Skeletal muscle cell (primary cell): ENCODE results near the gene HK2.
"Not testable (repeated sequence)": the region's sequence is repeated elsewhere in the genome, so short reads cannot be mapped to it uniquely, and the experiment has no call there.

Experiments
- DNase-seq: peaks from one replicate; pipeline ENCODE4 v3.0.0-alpha.2; 2010; ENCODE audit warnings: low read depth
- H3K4me3 ChIP-seq: 2 replicates; pipeline ENCODE4 v1.5.1; 2011; ENCODE audit warnings: low read depth, mild to moderate bottlenecking, control low read depth, low read length, moderate library complexity

Gene HK2

DNA sequence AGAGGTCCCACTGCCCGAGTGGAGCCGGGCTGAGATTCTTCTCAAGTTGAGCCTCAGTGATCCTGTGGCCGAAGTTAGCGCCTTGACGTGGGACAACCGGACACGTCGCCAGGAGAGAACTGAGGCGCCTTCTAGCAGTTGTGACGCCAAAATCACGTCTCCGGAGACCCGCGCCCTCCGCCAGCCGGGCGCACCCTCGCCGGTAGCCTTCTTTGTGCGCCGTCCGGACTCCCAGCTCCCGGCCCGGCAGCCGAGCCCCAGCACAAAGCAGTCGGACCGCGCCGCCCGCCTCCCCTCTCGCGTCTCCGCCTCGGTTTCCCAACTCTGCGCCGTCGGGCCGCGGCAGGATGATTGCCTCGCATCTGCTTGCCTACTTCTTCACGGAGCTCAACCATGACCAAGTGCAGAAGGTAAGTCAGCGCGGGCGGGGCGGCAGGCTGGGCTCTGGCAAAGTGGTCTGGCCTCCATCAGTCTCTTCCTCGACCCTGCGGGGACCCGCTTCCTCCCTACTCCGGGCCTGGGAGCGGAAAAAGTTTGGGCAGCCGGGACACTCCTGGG is 386 bp downstream of the HK2 start:
- peak overlapping the region; percentile 93 for H3K4me3 ChIP-seq
- not testable (repeated sequence) for DNase-seq

DNA sequence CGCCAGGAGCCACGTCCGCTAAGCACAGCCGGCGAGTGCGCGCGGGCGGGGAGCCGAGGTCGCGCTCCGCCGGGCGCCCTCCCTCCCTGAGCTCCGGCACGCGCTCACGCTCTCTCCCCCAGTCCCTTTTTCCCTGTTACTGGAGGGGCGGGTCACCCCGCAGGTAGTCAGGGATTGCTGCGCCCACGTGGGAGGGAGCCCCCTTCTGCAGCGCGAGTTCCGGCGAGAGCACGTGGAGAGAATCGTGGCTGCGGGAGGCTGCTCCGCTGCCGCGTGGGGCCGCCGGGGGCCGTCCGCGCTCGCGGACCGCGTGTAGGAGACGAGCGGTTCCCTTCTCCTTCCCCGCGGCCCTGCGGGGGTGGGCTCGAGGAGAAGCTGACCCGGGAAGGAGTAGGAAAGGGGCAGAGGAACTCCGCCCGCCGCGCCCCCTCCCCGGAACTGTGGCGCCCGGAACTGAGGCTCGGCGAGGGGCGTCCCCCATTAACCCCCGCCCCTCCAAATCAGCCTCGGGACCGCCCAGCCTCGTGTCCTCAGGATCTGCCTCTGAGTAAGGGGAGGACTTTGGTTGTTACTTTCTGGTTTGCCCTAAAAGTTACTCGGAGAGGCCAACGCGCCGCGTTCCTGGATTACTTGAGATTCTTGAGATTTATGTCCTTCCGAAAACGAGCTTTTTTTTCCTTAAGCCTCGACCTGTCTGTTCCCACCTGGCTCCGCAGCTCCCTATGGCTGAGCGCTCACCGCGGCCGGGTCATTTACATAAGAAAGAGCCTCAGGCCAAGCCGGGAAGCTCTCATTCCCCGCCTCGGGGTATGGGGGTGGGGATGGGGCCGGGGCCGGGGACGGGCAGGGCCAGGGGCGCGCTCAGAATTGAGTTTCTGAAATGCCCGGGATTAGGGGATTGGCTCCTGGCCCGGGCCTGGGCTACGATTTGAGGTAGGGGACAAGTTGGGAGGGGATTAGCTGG is 1.1 kb downstream of the HK2 start:
- H3K4me3 ChIP-seq: peak overlapping the region; percentile 93
- no peak for DNase-seq

DNA sequence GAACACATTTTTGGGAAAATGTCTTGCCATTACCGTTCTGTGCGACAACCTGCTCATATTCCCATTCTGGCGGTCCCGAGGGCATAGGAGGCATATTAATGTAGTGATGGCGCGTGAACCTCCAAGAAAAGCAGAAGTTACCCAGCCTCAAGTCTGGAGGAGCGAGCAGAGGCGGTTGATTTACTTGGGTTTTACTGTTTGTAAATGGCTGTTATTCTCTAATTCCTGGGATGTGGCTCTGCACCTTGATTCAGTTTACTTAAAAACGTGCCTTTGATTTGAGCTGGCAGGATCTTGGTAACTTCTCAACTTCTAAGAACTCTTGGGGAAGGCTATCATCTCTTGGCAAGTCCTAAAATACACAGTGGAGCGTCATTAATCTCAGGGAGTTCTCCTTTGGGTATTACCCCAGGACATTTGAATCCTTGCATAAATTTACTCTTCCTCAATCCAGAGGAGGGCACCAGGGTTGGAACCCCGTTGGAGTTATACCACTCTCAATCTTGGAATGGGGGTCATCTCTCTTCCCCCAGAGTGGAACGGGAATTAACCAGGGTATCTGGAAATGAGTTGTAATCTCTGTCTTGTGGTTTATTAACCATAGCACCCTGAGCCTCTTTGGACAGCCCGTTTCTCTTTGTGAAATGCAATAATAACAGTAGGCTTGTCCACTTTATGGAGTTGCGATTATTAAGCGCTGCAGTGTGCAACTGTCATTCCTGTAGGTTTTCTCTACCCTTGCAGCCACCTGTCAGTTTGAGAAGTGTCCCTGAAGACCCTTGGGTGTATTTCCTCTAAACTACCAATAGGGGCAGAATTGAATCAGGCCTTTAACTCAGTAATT is 2.1 kb downstream of the HK2 start:
- no peak for DNase-seq
- H3K4me3 ChIP-seq: peak overlapping the region; percentile 93

DNA sequence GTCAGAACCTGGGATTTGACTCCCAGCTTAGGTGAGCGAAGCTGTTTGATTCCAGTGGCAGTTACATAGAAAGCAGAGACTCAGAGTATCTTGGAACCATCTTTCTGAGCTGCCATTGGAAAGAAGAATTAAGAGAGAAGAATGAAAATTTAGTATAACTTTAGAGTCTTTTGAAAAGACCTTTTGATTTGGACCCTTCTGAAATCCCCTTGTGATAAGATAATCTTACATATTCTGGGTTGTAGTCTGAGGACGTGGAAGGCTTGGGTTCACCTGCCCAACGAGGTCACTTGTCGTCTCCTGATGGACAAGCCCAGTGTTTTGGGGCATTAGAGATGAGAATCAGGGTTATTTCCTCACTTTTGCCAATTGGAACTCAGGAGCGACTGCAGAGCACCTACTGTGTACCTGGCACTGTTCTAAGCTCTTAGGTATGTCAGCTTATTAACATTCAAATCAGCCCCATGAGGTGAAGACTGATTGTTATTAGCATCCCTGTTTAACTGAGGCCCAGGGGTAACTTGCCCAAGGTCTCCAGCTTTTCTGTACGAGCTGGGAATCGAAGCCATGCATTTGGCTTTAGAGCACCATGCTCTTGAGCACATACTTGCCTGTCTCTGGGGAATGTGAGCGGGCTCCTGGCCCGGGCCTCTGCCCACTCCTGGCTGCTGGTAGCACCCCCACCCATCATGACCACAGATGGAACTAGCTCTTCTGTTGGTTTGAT is 2.9 kb downstream of the HK2 start:
- no peak for DNase-seq
- peak overlapping the region; percentile 93 for H3K4me3 ChIP-seq

DNA sequence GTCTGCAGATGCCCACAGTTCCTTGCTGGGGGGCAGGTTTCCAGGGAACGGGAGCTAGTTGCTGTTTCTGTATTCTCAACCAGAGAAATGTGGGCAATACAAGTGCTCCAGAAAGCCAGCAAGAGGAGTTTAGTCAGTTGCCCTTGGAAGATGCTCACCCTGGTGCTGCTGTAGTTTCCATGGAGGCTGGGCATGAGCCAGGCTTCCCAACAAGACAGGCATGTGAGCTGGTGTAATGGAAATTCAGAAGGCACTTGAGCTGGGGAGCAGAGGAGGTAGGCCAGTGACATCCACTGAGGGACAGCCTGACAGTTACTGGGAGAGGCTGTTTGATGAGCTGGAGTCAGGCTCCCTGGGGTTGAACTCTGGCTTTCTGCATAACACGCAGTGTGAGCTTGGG is 7.7 kb downstream of the HK2 start:
- H3K4me3 ChIP-seq: no peak overlapping the region
- no peak for DNase-seq

DNA sequence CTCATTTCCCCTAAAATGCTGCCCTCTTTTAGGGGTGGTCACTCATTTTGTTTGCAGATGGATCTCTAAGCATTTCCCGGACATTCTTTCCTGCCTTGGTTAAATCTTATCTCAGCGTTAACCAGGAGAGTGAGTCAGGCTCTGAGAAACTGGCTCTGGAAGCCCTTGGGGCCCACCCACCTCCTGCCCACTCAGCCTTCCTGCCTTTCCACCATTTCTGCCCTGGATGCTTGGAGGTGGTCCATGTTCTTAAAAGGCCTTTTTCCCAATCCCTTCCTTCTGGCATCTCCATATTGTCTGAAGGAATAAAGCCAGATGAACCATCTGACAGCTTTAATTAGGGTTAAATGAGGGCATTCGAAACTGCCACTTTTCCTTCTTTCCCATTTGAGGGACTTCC is 9.5 kb downstream of the HK2 start:
- DNase-seq: peak; percentile 46
- H3K4me3 ChIP-seq: no peak overlapping the region

DNA sequence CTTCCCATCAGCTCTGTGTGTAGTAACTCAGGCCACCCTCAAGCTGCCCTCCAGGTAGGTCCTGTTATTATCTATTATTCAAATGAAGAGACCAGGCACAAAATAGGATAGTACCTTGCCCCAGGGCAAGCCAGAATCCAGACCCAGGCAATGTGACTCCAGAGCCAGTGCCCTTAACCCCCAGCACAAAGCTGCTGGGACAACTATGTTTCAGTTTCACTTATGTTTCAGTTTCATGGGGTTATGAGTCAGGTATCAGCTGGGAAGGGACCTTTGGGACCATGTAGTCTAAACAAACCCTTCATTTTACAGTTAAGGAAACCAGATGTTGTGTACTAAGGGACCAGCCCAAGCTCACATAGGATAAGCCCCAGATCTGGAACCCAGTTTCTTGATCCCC is 10.0 kb downstream of the HK2 start:
- no peak overlapping the region for H3K4me3 ChIP-seq
- DNase-seq: peak; percentile 72

DNA sequence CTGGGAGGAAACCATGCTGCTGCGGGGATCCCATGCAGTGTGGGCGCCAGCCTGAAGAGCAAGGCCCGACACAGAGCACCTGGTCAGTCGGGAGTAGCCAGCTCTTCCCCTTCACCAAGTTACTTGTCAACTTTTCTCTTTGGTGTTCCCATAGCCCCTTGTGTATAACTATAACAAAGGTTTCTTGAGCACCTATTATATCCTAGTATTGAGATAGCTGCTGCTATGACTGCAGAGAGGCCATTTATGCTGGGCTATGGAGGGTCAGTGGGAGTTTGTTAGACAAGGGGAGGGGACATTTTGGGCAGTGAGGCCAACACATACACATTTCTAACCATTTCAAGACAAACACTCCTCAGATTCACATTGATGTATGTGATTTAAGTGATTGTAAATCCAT is 10.8 kb downstream of the HK2 start:
- no peak for DNase-seq
- no peak overlapping the region for H3K4me3 ChIP-seq

DNA sequence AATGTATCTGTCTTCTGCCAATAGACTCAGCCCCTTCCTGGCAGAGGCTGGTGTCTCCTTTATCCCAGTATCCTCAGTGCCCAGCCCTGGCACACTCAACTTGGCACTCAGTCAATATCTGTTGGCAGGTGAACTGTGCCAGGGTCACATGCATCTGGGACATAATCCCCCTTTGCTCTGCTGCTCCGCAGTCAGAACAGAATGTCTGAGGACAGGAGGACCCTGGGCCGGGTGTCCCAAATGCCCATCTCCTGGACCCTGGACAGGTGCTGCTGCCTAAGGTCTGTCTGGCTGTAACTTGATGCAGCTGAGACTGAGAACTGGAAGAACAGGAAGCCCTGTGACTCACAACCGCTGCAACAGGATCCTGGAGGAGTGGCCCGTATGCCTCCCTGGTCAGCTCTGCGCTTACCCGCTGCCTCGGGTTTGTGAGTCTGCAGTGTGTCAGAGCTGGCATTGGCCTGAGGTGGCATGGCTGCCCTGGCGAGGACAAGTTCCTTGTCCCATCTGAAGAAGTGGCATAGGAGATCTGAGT is 11.4 kb downstream of the HK2 start:
- no peak overlapping the region for H3K4me3 ChIP-seq
- DNase-seq: peak; percentile 68

DNA sequence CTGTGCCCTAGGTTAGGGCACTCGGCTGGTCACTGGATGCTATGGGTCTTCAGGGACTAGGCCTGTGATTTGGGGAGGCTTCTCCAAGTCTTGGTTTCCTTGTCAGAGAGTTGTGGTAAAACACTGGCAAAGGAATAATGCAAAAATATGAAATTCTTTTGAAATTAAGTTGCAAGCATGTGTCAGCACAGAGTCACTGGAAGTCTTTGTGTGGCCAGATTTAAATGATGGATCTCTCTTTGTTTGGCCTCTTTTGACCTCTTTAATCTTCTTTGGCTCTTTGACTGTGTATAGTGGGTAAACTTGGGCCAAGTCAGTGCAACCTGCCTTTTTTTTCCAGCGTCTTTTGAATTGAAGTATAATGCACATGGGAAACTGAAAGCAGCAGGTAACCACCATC is 12.1 kb downstream of the HK2 start:
- DNase-seq: no peak
- no peak overlapping the region for H3K4me3 ChIP-seq

DNA sequence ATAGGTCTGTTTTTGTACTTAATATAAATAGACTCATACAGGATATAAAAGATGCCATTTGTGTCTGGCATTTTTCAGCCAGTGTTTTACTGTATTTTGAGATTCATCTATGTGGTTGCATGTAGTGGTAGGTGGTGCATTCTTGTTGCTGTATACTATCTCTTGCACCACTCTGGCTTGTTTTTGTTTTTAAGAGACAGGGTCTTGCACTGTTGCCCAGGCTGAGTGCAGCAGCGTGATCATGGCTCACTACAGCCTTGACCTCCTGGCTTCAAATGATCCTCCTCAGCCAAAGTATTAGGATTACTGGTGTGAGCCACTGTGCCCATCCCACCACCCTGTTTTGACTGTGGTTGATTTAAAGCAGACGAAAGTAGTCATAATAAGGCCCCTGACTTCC is 12.6 kb downstream of the HK2 start:
- no peak for DNase-seq

DNA sequence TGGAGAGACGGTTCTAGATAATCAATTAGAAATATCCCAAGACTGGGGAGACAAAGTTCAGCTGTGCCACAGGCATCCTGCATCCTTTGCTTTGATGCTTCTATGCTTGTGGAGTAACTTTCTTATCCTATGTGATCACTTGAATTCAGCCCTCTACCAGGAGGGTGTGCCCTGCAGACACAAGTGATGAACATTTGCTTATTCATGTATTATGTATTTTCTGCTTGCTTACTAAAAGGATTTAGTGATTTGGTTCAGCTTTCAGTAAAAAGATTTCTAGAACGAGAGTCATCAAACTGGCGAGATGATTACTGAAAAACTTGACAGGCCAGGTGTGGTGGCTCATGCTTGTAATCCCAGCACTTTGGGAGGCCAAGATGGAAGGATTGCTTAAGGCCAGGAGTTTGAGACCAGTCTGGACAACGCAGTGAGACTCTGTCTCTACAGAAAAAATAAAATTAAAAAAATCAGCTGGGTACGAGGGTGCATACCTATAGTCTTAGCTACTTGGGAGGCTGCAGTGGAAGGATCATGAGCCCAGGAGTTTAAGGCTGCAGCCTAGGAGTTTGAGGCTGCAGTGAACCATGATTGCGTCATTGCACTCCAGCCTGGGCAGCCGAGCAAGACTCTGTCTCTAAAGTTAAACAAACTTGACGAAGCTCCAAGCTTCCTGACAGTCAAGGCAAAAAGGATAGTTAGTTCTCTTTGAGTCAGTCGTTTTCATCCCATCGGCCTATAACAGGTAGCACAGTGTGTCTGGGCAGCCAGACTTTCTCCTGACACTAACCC is 13.3 kb downstream of the HK2 start:
- no peak for DNase-seq
- no peak overlapping the region for H3K4me3 ChIP-seq

More for the DNA sequence above, 12.6 kb downstream of the HK2 start:
- H3K4me3 ChIP-seq: no peak overlapping the region

DNA sequence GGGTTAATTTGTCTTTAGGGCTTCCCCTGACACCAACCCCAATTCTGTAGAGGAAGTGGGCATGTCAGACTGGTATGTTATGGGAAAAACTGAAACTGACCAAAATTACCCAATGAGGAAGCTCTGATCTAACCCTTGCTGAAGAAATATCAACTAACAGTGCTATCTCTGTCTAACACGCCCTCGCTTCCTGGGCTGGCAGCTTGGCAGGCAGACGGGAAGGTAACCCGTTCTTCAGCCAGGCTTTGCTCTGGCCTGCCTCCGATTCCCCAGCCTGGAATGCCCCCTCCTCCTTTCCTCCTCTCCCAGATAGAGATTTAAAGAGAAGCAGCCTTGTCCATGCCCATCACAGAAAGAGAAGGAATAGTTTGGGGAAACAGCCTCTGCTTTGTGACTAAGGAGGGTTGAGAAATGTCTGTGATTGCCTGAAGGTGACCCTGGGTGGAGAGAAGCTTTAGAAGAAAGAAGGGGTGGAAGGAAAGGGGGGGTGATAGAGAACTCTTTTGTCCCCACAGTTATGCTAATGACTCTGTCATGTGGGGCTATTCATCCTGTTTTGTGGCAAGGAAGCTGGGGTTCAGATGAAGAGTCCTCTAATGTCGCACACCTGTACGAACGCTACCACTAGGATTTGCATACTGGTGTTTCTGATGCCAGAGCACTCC is 15.4 kb downstream of the HK2 start:
- DNase-seq: no peak
- no peak overlapping the region for H3K4me3 ChIP-seq

DNA sequence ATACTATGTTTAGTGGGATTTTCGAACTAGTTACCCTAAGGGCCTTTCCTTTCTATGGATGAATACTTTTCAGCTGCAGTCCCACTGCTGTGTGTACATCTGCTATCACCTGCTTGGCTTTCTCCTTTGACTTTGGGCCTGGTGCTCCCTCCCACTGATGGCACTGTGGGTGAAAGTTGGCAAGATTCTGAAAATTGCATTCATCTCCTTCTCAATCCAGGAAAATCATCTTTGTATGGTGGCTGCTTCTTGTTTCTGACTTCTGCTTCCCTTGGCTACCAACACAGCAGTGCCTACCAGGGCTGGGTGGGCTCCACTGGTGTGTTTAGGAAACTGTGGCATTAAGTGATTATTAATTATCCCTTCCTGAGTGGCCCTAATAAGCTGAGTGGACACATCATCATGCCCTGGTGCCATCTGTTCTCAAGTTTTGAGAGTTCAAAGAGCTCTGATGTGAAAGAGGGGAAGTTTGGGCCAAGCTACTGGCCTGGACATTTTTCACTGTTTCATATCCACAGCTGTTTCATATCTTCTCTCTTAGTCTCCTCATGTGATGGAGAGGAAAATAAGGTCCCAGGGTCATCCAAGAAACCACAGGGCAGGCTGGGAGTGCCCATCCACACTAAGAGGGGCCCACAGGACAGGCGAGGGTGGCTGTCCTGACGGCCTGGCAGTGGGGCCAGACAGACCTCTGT is 16.7 kb downstream of the HK2 start:
- DNase-seq: no peak
- no peak overlapping the region for H3K4me3 ChIP-seq

DNA sequence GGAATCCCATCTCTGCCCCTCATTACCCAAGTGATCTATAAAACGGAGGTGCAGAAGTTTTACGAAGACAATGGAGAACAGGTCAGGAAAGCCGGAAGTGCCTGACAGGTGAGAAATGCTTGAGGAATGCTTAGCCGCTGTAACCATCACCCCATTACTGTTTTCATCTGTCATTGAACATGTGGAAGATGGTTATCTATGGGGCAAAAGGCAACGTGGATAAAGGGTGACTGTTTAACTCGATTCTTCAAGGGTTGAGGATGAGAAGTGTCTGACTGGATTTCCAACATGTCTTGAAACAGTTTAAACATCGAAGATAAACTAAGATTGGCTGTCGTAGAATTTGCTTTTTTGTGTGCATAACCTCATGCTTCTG is 17.3 kb downstream of the HK2 start:
- H3K4me3 ChIP-seq: no peak overlapping the region
- DNase-seq: no peak

DNA sequence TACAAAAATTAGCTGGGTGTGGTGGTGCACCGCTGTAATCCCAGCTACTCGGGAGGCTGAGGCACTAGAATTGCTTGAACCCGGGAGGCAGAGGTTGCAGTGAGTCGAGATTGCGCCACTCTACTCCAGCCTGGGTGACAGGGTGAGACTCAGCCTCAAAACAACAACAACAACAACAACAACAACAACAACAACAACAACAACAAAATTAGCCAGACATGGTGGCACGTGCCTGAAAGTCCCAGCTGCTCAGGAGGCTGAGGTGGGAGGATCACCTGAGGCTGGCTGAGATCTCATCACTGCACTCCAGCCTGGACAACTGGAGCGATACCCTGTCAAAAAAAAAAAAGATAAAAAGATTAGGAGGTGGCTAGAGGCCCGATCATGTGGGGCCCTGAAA is 19.4 kb downstream of the HK2 start:
- H3K4me3 ChIP-seq, DNase-seq: not testable (repeated sequence)

DNA sequence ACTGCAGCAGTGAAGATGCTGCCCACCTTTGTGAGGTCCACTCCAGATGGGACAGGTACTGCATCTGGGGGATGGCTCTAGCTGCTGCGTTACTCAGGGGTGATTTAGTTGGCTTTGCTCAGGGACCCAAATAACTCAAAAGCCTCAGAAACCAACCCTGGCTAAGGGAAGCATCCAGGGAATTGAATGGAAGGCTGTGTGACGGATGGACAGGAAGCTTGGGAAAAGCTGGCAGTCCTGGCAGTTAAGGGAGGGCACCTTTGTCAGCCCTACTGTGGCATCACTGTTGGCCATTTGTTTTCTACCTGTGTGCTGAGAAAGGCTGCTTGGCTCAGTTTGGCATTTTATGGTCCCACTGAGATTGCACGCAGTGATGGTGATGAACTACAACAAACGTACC is 20.5 kb downstream of the HK2 start:
- no peak for DNase-seq
- H3K4me3 ChIP-seq: no peak overlapping the region
